ENCODE results near the gene PDK4.

DNA sequence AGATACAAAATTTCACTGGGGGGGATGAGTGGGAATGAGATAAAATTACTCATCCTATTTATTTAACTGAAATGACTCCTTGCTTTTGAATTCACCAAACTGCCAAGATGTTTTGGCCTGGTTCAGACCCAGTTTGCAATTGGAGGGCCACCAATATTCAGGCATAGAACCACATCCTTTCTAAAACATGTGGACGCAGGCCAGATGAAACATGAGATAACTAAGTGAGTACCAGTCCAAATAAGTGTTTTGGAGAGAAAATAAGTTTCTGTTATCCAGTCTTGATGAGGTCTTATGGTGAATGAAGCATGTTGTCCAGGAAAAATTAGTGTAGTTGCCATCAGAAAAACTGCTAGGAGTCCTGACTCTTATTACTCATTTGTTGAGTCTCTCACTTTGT lies 36.3 kb upstream of the PDK4 start:
- no peak for TF ChIP-seq EZH2 (IDR thresholded peaks at IDR 0.05; ENCODE audit: borderline replicate concordance, low read depth, low read length, severe bottlenecking)
- TF ChIP-seq, protein P1, sequence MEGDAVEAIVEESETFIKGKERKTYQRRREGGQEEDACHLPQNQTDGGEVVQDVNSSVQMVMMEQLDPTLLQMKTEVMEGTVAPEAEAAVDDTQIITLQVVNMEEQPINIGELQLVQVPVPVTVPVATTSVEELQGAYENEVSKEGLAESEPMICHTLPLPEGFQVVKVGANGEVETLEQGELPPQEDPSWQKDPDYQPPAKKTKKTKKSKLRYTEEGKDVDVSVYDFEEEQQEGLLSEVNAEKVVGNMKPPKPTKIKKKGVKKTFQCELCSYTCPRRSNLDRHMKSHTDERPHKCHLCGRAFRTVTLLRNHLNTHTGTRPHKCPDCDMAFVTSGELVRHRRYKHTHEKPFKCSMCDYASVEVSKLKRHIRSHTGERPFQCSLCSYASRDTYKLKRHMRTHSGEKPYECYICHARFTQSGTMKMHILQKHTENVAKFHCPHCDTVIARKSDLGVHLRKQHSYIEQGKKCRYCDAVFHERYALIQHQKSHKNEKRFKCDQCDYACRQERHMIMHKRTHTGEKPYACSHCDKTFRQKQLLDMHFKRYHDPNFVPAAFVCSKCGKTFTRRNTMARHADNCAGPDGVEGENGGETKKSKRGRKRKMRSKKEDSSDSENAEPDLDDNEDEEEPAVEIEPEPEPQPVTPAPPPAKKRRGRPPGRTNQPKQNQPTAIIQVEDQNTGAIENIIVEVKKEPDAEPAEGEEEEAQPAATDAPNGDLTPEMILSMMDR (IDR thresholded peaks at IDR 0.05; ENCODE audit: borderline replicate concordance, extremely low read depth, low read length, poor library complexity, severe bottlenecking): no peak
